ENCODE measurements around the gene SNAPC2.

- no peak for TF ChIP-seq YY1 (IDR thresholded peaks at IDR 0.05; ENCODE audit: low read depth)
- TF ChIP-seq POLR2AphosphoS5 (IDR thresholded peaks at IDR 0.05; ENCODE audit: low read depth, low read length): no peak
- no peak for TF ChIP-seq EZH2phosphoT487 (IDR thresholded peaks at IDR 0.05; ENCODE audit: borderline replicate concordance, low read depth)
- TF ChIP-seq, protein P1, sequence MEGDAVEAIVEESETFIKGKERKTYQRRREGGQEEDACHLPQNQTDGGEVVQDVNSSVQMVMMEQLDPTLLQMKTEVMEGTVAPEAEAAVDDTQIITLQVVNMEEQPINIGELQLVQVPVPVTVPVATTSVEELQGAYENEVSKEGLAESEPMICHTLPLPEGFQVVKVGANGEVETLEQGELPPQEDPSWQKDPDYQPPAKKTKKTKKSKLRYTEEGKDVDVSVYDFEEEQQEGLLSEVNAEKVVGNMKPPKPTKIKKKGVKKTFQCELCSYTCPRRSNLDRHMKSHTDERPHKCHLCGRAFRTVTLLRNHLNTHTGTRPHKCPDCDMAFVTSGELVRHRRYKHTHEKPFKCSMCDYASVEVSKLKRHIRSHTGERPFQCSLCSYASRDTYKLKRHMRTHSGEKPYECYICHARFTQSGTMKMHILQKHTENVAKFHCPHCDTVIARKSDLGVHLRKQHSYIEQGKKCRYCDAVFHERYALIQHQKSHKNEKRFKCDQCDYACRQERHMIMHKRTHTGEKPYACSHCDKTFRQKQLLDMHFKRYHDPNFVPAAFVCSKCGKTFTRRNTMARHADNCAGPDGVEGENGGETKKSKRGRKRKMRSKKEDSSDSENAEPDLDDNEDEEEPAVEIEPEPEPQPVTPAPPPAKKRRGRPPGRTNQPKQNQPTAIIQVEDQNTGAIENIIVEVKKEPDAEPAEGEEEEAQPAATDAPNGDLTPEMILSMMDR (IDR thresholded peaks at IDR 0.05): peak; percentile 86
- peak; percentile 66 for TF ChIP-seq RAD21 (IDR thresholded peaks at IDR 0.05; ENCODE audit: low read length)
Observed at GRCh38 chr19:7970716-7971448, 50.7 kb downstream of the SNAPC2 start.
